Endothelial cell of umbilical vein (primary cell): ENCODE data around the gene PRPH. TPM values are rescaled to one million over a fixed set of nuclear protein-coding genes. Genes with fewer than 3 reads are reported as not detected.
"Not testable (repeated sequence)": the region's sequence is repeated elsewhere in the genome, so short reads cannot be mapped to it uniquely, and the experiment has no call there.

Experiments used
- BruUV-seq: library from RNA; stranded (reverse); fragments of 400-500 nt; replicated peaks from 2 replicates; lab custom pipeline; 2021; lab: Mats Ljungman, UMichigan
- CTCF ChIA-PET: fragments of 300-600, 350-600 bp; sonication (Branson Sonifier 250); formaldehyde crosslinking; loops from one replicate; lab custom pipeline; 2021; ENCODE audit warnings: antibody characterized with exemption, inconsistent platforms; lab: Charles Lee
- POLR2A ChIA-PET: fragments of 300-600, 350-600 bp; sonication (Branson Sonifier 250); formaldehyde crosslinking; loops from one replicate; lab custom pipeline; 2021; ENCODE audit warnings: antibody characterized with exemption, inconsistent platforms; lab: Charles Lee
- DNase-seq: peaks from one replicate; pipeline ENCODE4 v3.0.0-alpha.2; 2011; ENCODE audit warnings: low read depth, low spot score
- FAIRE-seq: peaks from 2 replicates; lab custom pipeline; 2011; peaks lifted over from hg19 to GRCh38; lab: Jason Lieb, UNC
- H2AFZ ChIP-seq: 2 replicates; pipeline ENCODE4 v1.6.0; 2012; ENCODE audit warnings: low read depth, low read length, control low read depth, inconsistent platforms
- H3K27ac ChIP-seq: 2 replicates; pipeline ENCODE4 v1.5.1; 2011; ENCODE audit warnings: low read depth, mild to moderate bottlenecking, control low read depth, low read length, moderate library complexity; ENCODE audit not compliant: insufficient read depth
- H3K27me3 ChIP-seq, 2 experiments: 2 replicates each; pipeline versions ENCODE4 v1.6.0 to v1.6.1; 2011; ENCODE audit warnings: low read length in 2 of 2, mixed read lengths in 1 of 2; ENCODE audit not compliant: control insufficient read depth in 2 of 2, insufficient read depth in 2 of 2
- H3K36me3 ChIP-seq, 2 experiments: 2 replicates in 1 of 2; 3 replicates in 1 of 2; pipeline ENCODE4 v1.5.1; 2011; ENCODE audit warnings: low read length in 2 of 2, mild to moderate bottlenecking in 1 of 2, moderate library complexity in 1 of 2; ENCODE audit not compliant: control insufficient read depth in 2 of 2, insufficient read depth in 2 of 2; ENCODE audit errors: extremely low read depth in 1 of 2
- H3K4me1 ChIP-seq: 3 replicates; pipeline ENCODE4 v1.5.1; 2011; ENCODE audit warnings: mild to moderate bottlenecking, low read length; ENCODE audit not compliant: control insufficient read depth, insufficient read depth; ENCODE audit errors: extremely low read depth
- H3K4me2 ChIP-seq: 2 replicates; pipeline ENCODE4 v1.6.1; 2011; ENCODE audit warnings: low read length, control low read depth, mixed read lengths; ENCODE audit not compliant: insufficient read depth
- H3K4me3 ChIP-seq, 3 experiments: fragments of 200-600 bp in 1 of 3; sonication (generic), shearing (Covaris generic) in 1 of 3; replicated peaks in 1 of 3; 2 replicates each; pipeline ENCODE4 v1.5.1; 2011 to 2016; ENCODE audit warnings: control low read depth in 3 of 3, low read length in 3 of 3, mild to moderate bottlenecking in 2 of 3, inconsistent platforms in 1 of 3, low read depth in 1 of 3, moderate library complexity in 1 of 3; ENCODE audit not compliant: insufficient read depth in 1 of 3
- H3K79me2 ChIP-seq: 2 replicates; pipeline ENCODE4 v1.6.0; 2012; ENCODE audit warnings: low read length, inconsistent platforms; ENCODE audit not compliant: control insufficient read depth, insufficient read depth
- H3K9ac ChIP-seq: replicated peaks from 2 replicates; pipeline ENCODE3; 2011; ENCODE audit warnings: low read length, control low read depth; ENCODE audit not compliant: insufficient read depth; ENCODE audit errors: extremely low read depth
- H3K9me1 ChIP-seq: replicated peaks from 3 replicates; pipeline ENCODE4 v1.6.0; 2011; ENCODE audit warnings: mild to moderate bottlenecking, low read length; ENCODE audit not compliant: control insufficient read depth, insufficient read depth; ENCODE audit errors: extremely low read depth
- H3K9me3 ChIP-seq: replicated peaks from 2 replicates; pipeline ENCODE4 v1.5.1; 2012; ENCODE audit warnings: low read length, inconsistent platforms; ENCODE audit not compliant: control insufficient read depth, insufficient read depth
- H4K20me1 ChIP-seq: replicated peaks from 2 replicates; pipeline ENCODE3; 2011; ENCODE audit warnings: mild to moderate bottlenecking, low read length; ENCODE audit not compliant: control insufficient read depth, insufficient read depth; ENCODE audit errors: extremely low read depth
- EZH2 ChIP-seq: IDR thresholded peaks from 2 replicates; pipeline ENCODE4 v1.6.1; 2012; ENCODE audit warnings: borderline replicate concordance, low read depth, mild to moderate bottlenecking, moderate library complexity, low read length, inconsistent platforms; ENCODE audit not compliant: severe bottlenecking
- FOS ChIP-seq: IDR thresholded peaks from 2 replicates; pipeline ENCODE4 v1.6.1; 2011; ENCODE audit warnings: mild to moderate bottlenecking, low read length, moderate library complexity, borderline replicate concordance; ENCODE audit not compliant: insufficient read depth
- GATA2 ChIP-seq: IDR thresholded peaks from 2 replicates; pipeline ENCODE4 v1.7.0; 2011; ENCODE audit warnings: low read depth, mild to moderate bottlenecking, moderate library complexity, mixed read lengths, low read length; ENCODE audit not compliant: insufficient read length, insufficient read depth
- JUN ChIP-seq: IDR thresholded peaks from 2 replicates; pipeline ENCODE4 v1.6.1; 2011; ENCODE audit warnings: borderline replicate concordance, low read depth; ENCODE audit not compliant: insufficient read length, insufficient read depth
- MYC ChIP-seq: IDR thresholded peaks from one replicate; pipeline ENCODE4 v1.6.1; 2011; ENCODE audit warnings: mild to moderate bottlenecking, low read depth, low read length
- POLR2A ChIP-seq: IDR thresholded peaks from 2 replicates; pipeline ENCODE4 v1.6.1; 2012; ENCODE audit warnings: low read depth, mild to moderate bottlenecking, control low read depth, low read length
- POLR2AphosphoS5 ChIP-seq: IDR thresholded peaks from 2 replicates; pipeline ENCODE4 v1.6.1; 2012; ENCODE audit warnings: low read depth, mild to moderate bottlenecking, control low read depth, low read length, moderate library complexity; ENCODE audit not compliant: insufficient read depth
- dilution Hi-C: fragments of 300-500 bp; cut with MboI; formaldehyde crosslinking; loops from one replicate; pipeline ENCODE4 v1.15.0; 2019; ENCODE audit warnings: low sequenced_read_pairs; ENCODE audit not compliant: extremely low pct_ligation_motif_present
- intact Hi-C: fragments of 100-400 bp; cut with micrococcal nuclease; formaldehyde crosslinking; loops from one replicate; pipeline ENCODE4 v1.10.0; 2022
- polyA plus RNA-seq, 4 experiments: library from polyadenylated mRNA; depleted of rRNA in 3 of 4; stranded (reverse) in 3 of 4; unstranded in 1 of 4; fragments of >200 nt; gene quantifications; 2 replicates each; pipeline versions ENCODE4 v1.2.1 to v1.2.3, GENCODE V29; 2011 to 2012; ENCODE audit warnings: missing spikeins in 1 of 4
- total RNA-seq: library from RNA; stranded (reverse); gene quantifications from 2 replicates; pipeline ENCODE4 v1.2.3, GENCODE V29; 2021
- TF ChIP-seq, protein P1 (sequence below): IDR thresholded peaks from 2 replicates; pipeline ENCODE4 v1.6.1; 2011; ENCODE audit not compliant: insufficient read depth, insufficient read length
- TF ChIP-seq, protein P2 (sequence below), 2 donors: IDR thresholded peaks; 1 replicate in 1 of 2; 2 replicates in 1 of 2; pipeline ENCODE4 v1.5.1; 2011; ENCODE audit warnings: low read length in 2 of 2, mild to moderate bottlenecking in 2 of 2, moderate library complexity in 2 of 2, control low read depth in 1 of 2, inconsistent platforms in 1 of 2, low read depth in 1 of 2; ENCODE audit not compliant: insufficient read depth in 1 of 2; ENCODE audit errors: extremely low read depth in 1 of 2

Gene PRPH
- total and polyA plus RNA-seq, 2 donors (not counting 3 experiments of a cell fraction or from before 2014, with no cell fraction given) = not detected

- no peak for FAIRE-seq
- no peak overlapping the region for H2AFZ ChIP-seq
- dilution Hi-C loops = no loop called here
Observed at GRCh38 chr12:49332891-49333371, 38.0 kb downstream of the PRPH start.

DNA sequence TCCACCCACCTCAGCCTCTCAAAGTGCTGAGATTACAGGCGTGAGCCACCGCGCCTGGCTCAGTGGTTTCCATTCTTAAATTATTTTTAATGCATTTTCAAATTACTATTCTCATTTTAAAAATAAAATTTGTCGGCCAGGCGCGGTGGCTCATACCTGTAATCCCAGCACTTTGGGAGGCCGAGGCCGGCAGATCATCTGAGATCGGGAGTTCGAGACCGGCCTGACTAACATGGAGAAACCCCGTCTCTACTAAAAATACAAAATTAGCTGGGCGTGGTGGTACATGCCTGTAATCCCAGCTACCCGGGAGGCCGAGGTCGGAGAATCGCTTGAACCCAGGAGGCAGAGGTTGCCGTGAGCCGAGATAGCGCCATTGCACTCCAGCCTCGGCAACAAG lies 38.8 kb downstream of the PRPH start:
- H3K9ac ChIP-seq, POLR2A ChIA-PET, H4K20me1 ChIP-seq, H3K9me3 ChIP-seq, BruUV-seq, H3K4me2 ChIP-seq, FAIRE-seq, dilution Hi-C loops, DNase-seq, H3K36me3 ChIP-seq, H2AFZ ChIP-seq, H3K27ac ChIP-seq, H3K79me2 ChIP-seq, intact Hi-C loops, H3K4me1 ChIP-seq, H3K9me1 ChIP-seq, H3K4me3 ChIP-seq: not testable (repeated sequence)
- H3K27me3 ChIP-seq = peaks cover 44% of the 10 kb centered on the region in 2 experiments
- CTCF ChIA-PET = interaction anchor here (1.1 to 9.0 kb wide), 6 partner anchors 8 to 247 kb away, joined by 3 to 280 read pairs (median 102); partner anchors contain the start of gene DNAJC22

More at GRCh38 chr12:49332891-49333371, 38.0 kb downstream of the PRPH start:
- H3K4me2 ChIP-seq = no peak overlapping the region
- H3K4me3 ChIP-seq = peak overlapping the region in 1 of 3 experiments; percentile 6
- no peak overlapping the region for H3K9ac ChIP-seq
- intact Hi-C loops = no loop called here
- H3K36me3 ChIP-seq = peaks cover 4% of the 10 kb centered on the region in 2 experiments
- no peaks in the 10 kb centered on the region for H3K9me1 ChIP-seq
- CTCF ChIA-PET = interaction anchor here (1.1 to 9.0 kb wide), 9 partner anchors 9 to 248 kb away, joined by 3 to 280 read pairs (median 46); partner anchors contain the start of genes DNAJC22 and TROAP
- no peak overlapping the region for H3K27ac ChIP-seq
- BruUV-seq = no TSS peak
- peaks cover 40 to 44% of the 10 kb centered on the region in 2 experiments for H3K27me3 ChIP-seq
- TF ChIP-seq MYC (no peak), POLR2A (no peak), POLR2AphosphoS5 (no peak), FOS (no peak), GATA2 (no peak), JUN (no peak), EZH2 (no peak)
- TF ChIP-seq, protein P1, sequence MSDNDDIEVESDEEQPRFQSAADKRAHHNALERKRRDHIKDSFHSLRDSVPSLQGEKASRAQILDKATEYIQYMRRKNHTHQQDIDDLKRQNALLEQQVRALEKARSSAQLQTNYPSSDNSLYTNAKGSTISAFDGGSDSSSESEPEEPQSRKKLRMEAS = no peak
- TF ChIP-seq, protein P2, sequence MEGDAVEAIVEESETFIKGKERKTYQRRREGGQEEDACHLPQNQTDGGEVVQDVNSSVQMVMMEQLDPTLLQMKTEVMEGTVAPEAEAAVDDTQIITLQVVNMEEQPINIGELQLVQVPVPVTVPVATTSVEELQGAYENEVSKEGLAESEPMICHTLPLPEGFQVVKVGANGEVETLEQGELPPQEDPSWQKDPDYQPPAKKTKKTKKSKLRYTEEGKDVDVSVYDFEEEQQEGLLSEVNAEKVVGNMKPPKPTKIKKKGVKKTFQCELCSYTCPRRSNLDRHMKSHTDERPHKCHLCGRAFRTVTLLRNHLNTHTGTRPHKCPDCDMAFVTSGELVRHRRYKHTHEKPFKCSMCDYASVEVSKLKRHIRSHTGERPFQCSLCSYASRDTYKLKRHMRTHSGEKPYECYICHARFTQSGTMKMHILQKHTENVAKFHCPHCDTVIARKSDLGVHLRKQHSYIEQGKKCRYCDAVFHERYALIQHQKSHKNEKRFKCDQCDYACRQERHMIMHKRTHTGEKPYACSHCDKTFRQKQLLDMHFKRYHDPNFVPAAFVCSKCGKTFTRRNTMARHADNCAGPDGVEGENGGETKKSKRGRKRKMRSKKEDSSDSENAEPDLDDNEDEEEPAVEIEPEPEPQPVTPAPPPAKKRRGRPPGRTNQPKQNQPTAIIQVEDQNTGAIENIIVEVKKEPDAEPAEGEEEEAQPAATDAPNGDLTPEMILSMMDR (IDR thresholded peaks at IDR 0.05; ENCODE audit: extremely low read depth in 1 of 2, insufficient read depth in 1 of 2, low read depth in 1 of 2, low read length in 2 of 2) = no peak
- no peak for DNase-seq
- POLR2A ChIA-PET = no interaction called here
- no peaks in the 10 kb centered on the region for H3K4me1 ChIP-seq
- no peaks in the 10 kb centered on the region for H4K20me1 ChIP-seq
- no peaks in the 10 kb centered on the region for H3K79me2 ChIP-seq
- no peaks in the 10 kb centered on the region for H3K9me3 ChIP-seq
